ENCODE results near the gene FOSB. TPM values are rescaled to one million over a fixed set of nuclear protein-coding genes. Genes with fewer than 3 reads are reported as not detected.

The FOSB gene
- total and polyA plus RNA-seq, 2 donors (not counting 3 experiments of a cell fraction or from before 2014, with no cell fraction given), result 2.0 to 10.7 TPM

- H3K79me2 ChIP-seq (ENCODE audit: control insufficient read depth, insufficient read depth, low read length), result no peaks in the 10 kb centered on the region
- no peak for FAIRE-seq
- dilution Hi-C loops (cut with MboI; ENCODE audit: extremely low pct_ligation_motif_present, low sequenced_read_pairs) (no loop called here), intact Hi-C loops (cut with micrococcal nuclease) (no loop called here)
- CTCF ChIA-PET, result interaction anchor here (1.8 to 9.5 kb wide), 3 partner anchors 15 to 21 kb away, joined by 3 to 174 read pairs (median 9); no protein-coding TSS in a partner anchor
- no peak for DNase-seq (ENCODE audit: low read depth, low spot score)
- H3K4me3 ChIP-seq (replicated peaks in 1 of 3; ENCODE audit: insufficient read depth in 1 of 3, low read depth in 1 of 3, low read length in 3 of 3), result no peak overlapping the region
- H3K27me3 ChIP-seq (ENCODE audit: control insufficient read depth in 2 of 2, insufficient read depth in 2 of 2, low read length in 2 of 2), result no peaks in the 10 kb centered on the region
- no peak overlapping the region for H3K27ac ChIP-seq (ENCODE audit: insufficient read depth, low read depth, low read length)
- H2AFZ ChIP-seq (ENCODE audit: low read depth, low read length), result no peak overlapping the region
- BruUV-seq (replicated peaks), result no TSS peak
- H4K20me1 ChIP-seq (replicated peaks; ENCODE audit: control insufficient read depth, extremely low read depth, insufficient read depth, low read length), result no peaks in the 10 kb centered on the region
- H3K4me1 ChIP-seq (ENCODE audit: control insufficient read depth, extremely low read depth, insufficient read depth, low read length), result peaks cover 7% of the 10 kb centered on the region
- no peaks in the 10 kb centered on the region for H3K9me1 ChIP-seq (replicated peaks; ENCODE audit: control insufficient read depth, extremely low read depth, insufficient read depth, low read length)
- no peaks in the 10 kb centered on the region for H3K36me3 ChIP-seq (ENCODE audit: control insufficient read depth in 2 of 2, extremely low read depth in 1 of 2, insufficient read depth in 2 of 2, low read length in 2 of 2)
- H3K9ac ChIP-seq (replicated peaks; ENCODE audit: extremely low read depth, insufficient read depth, low read length), result no peak overlapping the region
- no peaks in the 10 kb centered on the region for H3K9me3 ChIP-seq (replicated peaks; ENCODE audit: control insufficient read depth, insufficient read depth, low read length)
- no peak overlapping the region for H3K4me2 ChIP-seq (ENCODE audit: insufficient read depth, low read length)
- POLR2A ChIA-PET, result no interaction called here
- no peak for TF ChIP-seq POLR2A (IDR thresholded peaks at IDR 0.05; ENCODE audit: low read depth, low read length)
- no peak for TF ChIP-seq JUN (IDR thresholded peaks at IDR 0.05; ENCODE audit: borderline replicate concordance, insufficient read depth, insufficient read length, low read depth)
- TF ChIP-seq MAX (IDR thresholded peaks at IDR 0.05; ENCODE audit: insufficient read depth, insufficient read length), result no peak
- no peak for TF ChIP-seq EZH2 (IDR thresholded peaks at IDR 0.05; ENCODE audit: borderline replicate concordance, low read depth, low read length, severe bottlenecking)
Measured at GRCh38 chr19:45460807-45461347, 6.9 kb upstream of the FOSB start.

GRCh38 chr19:45462174-45462573 lies 5.6 kb upstream of the FOSB start:
- no peaks in the 10 kb centered on the region for H3K27me3 ChIP-seq (ENCODE audit: control insufficient read depth in 2 of 2, insufficient read depth in 2 of 2, low read length in 2 of 2)
- H3K4me3 ChIP-seq (replicated peaks in 1 of 3; ENCODE audit: insufficient read depth in 1 of 3, low read depth in 1 of 3, low read length in 3 of 3), result no peak overlapping the region
- H3K9me3 ChIP-seq (replicated peaks; ENCODE audit: control insufficient read depth, insufficient read depth, low read length), result no peaks in the 10 kb centered on the region
- DNase-seq (ENCODE audit: low read depth, low spot score) (no peak), FAIRE-seq (no peak)
- H2AFZ ChIP-seq (ENCODE audit: low read depth, low read length), result no peak overlapping the region
- no peak overlapping the region for H3K4me2 ChIP-seq (ENCODE audit: insufficient read depth, low read length)
- H3K9ac ChIP-seq (replicated peaks; ENCODE audit: extremely low read depth, insufficient read depth, low read length), result no peak overlapping the region
- no TSS peak for BruUV-seq (replicated peaks)
- no peaks in the 10 kb centered on the region for H3K9me1 ChIP-seq (replicated peaks; ENCODE audit: control insufficient read depth, extremely low read depth, insufficient read depth, low read length)
- H3K27ac ChIP-seq (ENCODE audit: insufficient read depth, low read depth, low read length), result no peak overlapping the region
- dilution Hi-C loops (cut with MboI; ENCODE audit: extremely low pct_ligation_motif_present, low sequenced_read_pairs) (no loop called here), intact Hi-C loops (cut with micrococcal nuclease) (no loop called here)
- H3K36me3 ChIP-seq (ENCODE audit: control insufficient read depth in 2 of 2, extremely low read depth in 1 of 2, insufficient read depth in 2 of 2, low read length in 2 of 2), result no peaks in the 10 kb centered on the region
- no peaks in the 10 kb centered on the region for H3K79me2 ChIP-seq (ENCODE audit: control insufficient read depth, insufficient read depth, low read length)
- peaks cover 3% of the 10 kb centered on the region for H3K4me1 ChIP-seq (ENCODE audit: control insufficient read depth, extremely low read depth, insufficient read depth, low read length)
- no peaks in the 10 kb centered on the region for H4K20me1 ChIP-seq (replicated peaks; ENCODE audit: control insufficient read depth, extremely low read depth, insufficient read depth, low read length)
- CTCF ChIA-PET, result interaction anchor here (1.0 to 9.5 kb wide), 4 partner anchors 13 to 24 kb away, joined by 3 to 174 read pairs (median 6); no protein-coding TSS in a partner anchor
- TF ChIP-seq EZH2 (IDR thresholded peaks at IDR 0.05; ENCODE audit: borderline replicate concordance, low read depth, low read length, severe bottlenecking) (no peak), POLR2A (IDR thresholded peaks at IDR 0.05; ENCODE audit: low read depth, low read length) (no peak), JUN (IDR thresholded peaks at IDR 0.05; ENCODE audit: borderline replicate concordance, insufficient read depth, insufficient read length, low read depth) (no peak), CTCF (IDR thresholded peaks at IDR 0.05; ENCODE audit: extremely low read depth in 1 of 2, insufficient read depth in 1 of 2, low read depth in 1 of 2, low read length in 2 of 2) (no peak), MAX (IDR thresholded peaks at IDR 0.05; ENCODE audit: insufficient read depth, insufficient read length) (no peak), GATA2 (IDR thresholded peaks at IDR 0.05; ENCODE audit: insufficient read depth, insufficient read length, low read depth, low read length) (no peak), MYC (IDR thresholded peaks at IDR 0.05; ENCODE audit: low read depth, low read length) (no peak), FOS (IDR thresholded peaks at IDR 0.05; ENCODE audit: borderline replicate concordance, insufficient read depth, low read length) (no peak), POLR2AphosphoS5 (IDR thresholded peaks at IDR 0.05; ENCODE audit: insufficient read depth, low read depth, low read length) (no peak)
- POLR2A ChIA-PET, result no interaction called here

All from endothelial cell of umbilical vein (primary cell).